K562 (cell line): Measurements from ENCODE around the gene CTAGE9. TPM values are rescaled to one million over a fixed set of nuclear protein-coding genes. Genes with fewer than 3 reads are reported as not detected.

Source experiments
- ATAC-seq: fragments of 200-7000 bp; cut with Tn5 transposase; 3 replicates; pipeline ENCODE4 v1.9.1; 2020; ENCODE audit warnings: moderate library complexity
- BruUV-seq: library from RNA; stranded (reverse); fragments of 400-500 nt; replicated peaks from 2 replicates; lab custom pipeline; 2021; lab: Mats Ljungman, UMichigan
- CTCF ChIA-PET: fragments of 300-600 bp; formaldehyde crosslinking; extraction: SDS; loops from one replicate; lab custom pipeline; 2021; ENCODE audit warnings: low intra/inter-chr PET ratio; lab: Yijun Ruan, JAX
- POLR2A ChIA-PET: fragments of 300-600, 350-650 bp; sonication (Branson Sonifier 250); formaldehyde crosslinking; extraction: SDS; loops from one replicate; lab custom pipeline; 2021; ENCODE audit warnings: antibody characterized with exemption, inconsistent platforms; lab: Yijun Ruan, JAX
- DNase-seq, 4 experiments: peaks; one replicate each; pipeline versions ENCODE4 v3.0.0 to v3.0.0-alpha.2; 2011 to 2018; ENCODE audit warnings: low spot score in 3 of 4, mixed read lengths in 3 of 4; ENCODE audit errors: extremely low read depth in 1 of 4
- FAIRE-seq: peaks from 2 replicates; lab custom pipeline; 2011; peaks lifted over from hg19 to GRCh38; lab: Jason Lieb, UNC
- H2AFZ ChIP-seq: 2 replicates; pipeline ENCODE4 v1.6.0; 2011; ENCODE audit warnings: low read depth, low read length, control low read depth, inconsistent platforms
- H3K27ac ChIP-seq: fragments of 200-600 bp; 3 replicates; pipeline ENCODE4 v1.8.0; 2011; ENCODE audit warnings: low read depth, mild to moderate bottlenecking, control low read depth, inconsistent platforms, low read length, moderate library complexity, mixed read lengths; ENCODE audit errors: extremely low read depth
- H3K27me3 ChIP-seq, 2 experiments: fragments of 300-600 bp in 1 of 2; 2 replicates in 1 of 2; 3 replicates in 1 of 2; pipeline versions ENCODE4 v1.6.0 to v1.8.0; 2011; ENCODE audit warnings: inconsistent platforms in 2 of 2, low read length in 2 of 2, mild to moderate bottlenecking in 1 of 2, mixed read lengths in 1 of 2, moderate library complexity in 1 of 2; ENCODE audit not compliant: control insufficient read depth in 2 of 2, insufficient read depth in 2 of 2
- H3K36me3 ChIP-seq: fragments of 300-600 bp; 3 replicates; pipeline ENCODE4 v1.8.0; 2011; ENCODE audit warnings: mild to moderate bottlenecking, low read length, inconsistent platforms; ENCODE audit not compliant: control insufficient read depth, insufficient read depth
- H3K4me1 ChIP-seq, 2 experiments: fragments of 200-600 bp in 1 of 2; replicated peaks in 1 of 2; 2 replicates in 1 of 2; 3 replicates in 1 of 2; pipeline versions ENCODE4 v1.5.1 to v1.8.0; 2011; ENCODE audit warnings: inconsistent platforms in 2 of 2, low read length in 2 of 2, mild to moderate bottlenecking in 1 of 2, mixed read lengths in 1 of 2, moderate library complexity in 1 of 2; ENCODE audit not compliant: control insufficient read depth in 2 of 2, insufficient read depth in 2 of 2
- H3K4me2 ChIP-seq: 2 replicates; pipeline ENCODE4 v1.6.1; 2011; ENCODE audit warnings: low read length, control low read depth, inconsistent platforms, mixed read lengths; ENCODE audit not compliant: insufficient read depth
- H3K4me3 ChIP-seq: fragments of 200-600 bp; sonication (generic), shearing (Covaris generic); 2 replicates; pipeline ENCODE4 v1.5.1; 2016; ENCODE audit warnings: control low read depth, inconsistent platforms
- H3K79me2 ChIP-seq: fragments of 200-600 bp; 3 replicates; pipeline ENCODE4 v1.8.0; 2011; ENCODE audit warnings: low read length, inconsistent platforms; ENCODE audit not compliant: control insufficient read depth, insufficient read depth
- H3K9ac ChIP-seq, 2 experiments: 2 replicates each; pipeline versions ENCODE4 v1.6.0 to v1.6.1; 2011; ENCODE audit warnings: low read depth in 2 of 2, low read length in 2 of 2, control low read depth in 1 of 2, inconsistent platforms in 1 of 2, mild to moderate bottlenecking in 1 of 2, mixed read lengths in 1 of 2; ENCODE audit not compliant: insufficient read depth in 1 of 2
- H3K9me1 ChIP-seq: one replicate; pipeline ENCODE4 v1.6.0; 2011; ENCODE audit warnings: inconsistent platforms, mild to moderate bottlenecking, low read length, moderate library complexity; ENCODE audit not compliant: control insufficient read depth, insufficient read depth
- H3K9me3 ChIP-seq: replicated peaks from 2 replicates; pipeline ENCODE4 v1.5.1; 2011; ENCODE audit warnings: low read depth, low read length, inconsistent platforms; ENCODE audit not compliant: control insufficient read depth, insufficient read depth
- H4K20me1 ChIP-seq: replicated peaks from 2 replicates; pipeline ENCODE4 v1.6.1; 2011; ENCODE audit warnings: low read length, inconsistent platforms, mixed read lengths; ENCODE audit not compliant: control insufficient read depth, insufficient read depth
- BHLHE40 ChIP-seq: IDR thresholded peaks from 2 replicates; pipeline ENCODE4 v1.6.1; 2011; ENCODE audit warnings: low read length, improper control_type of control experiment
- CBFA2T2 ChIP-seq: fragments of 450-650 bp; conservative IDR thresholded peaks from 2 replicates; pipeline ENCODE4 v1.6.1; 2017; ENCODE audit warnings: mild to moderate bottlenecking
- HNRNPL ChIP-seq: fragments of 200-400 bp; formaldehyde crosslinking; IDR thresholded peaks from 2 replicates; pipeline ENCODE4 v1.6.1; 2017; ENCODE audit warnings: low read depth, mild to moderate bottlenecking, low read length
- KAT7 ChIP-seq: sonication (generic); formaldehyde crosslinking; IDR thresholded peaks from 2 replicates; pipeline ENCODE4 v1.8.0; 2022; ENCODE audit warnings: missing genetic modification reagents, mild to moderate bottlenecking, borderline replicate concordance
- PHF21A ChIP-seq: fragments of 450-650 bp; IDR thresholded peaks from 2 replicates; pipeline ENCODE4 v1.6.1; 2017; ENCODE audit warnings: low read depth, borderline replicate concordance
- POLR2B ChIP-seq: fragments of 450-650 bp; IDR thresholded peaks from 2 replicates; pipeline ENCODE4 v1.6.1; 2018; ENCODE audit warnings: low read depth; ENCODE audit not compliant: partially characterized antibody
- ZC3H8 ChIP-seq: fragments of 450-650 bp; IDR thresholded peaks from 2 replicates; pipeline ENCODE4 v1.6.1; 2017
- ZNF175 ChIP-seq: fragments of 200-800 bp; sonication (Bioruptor generic); IDR thresholded peaks from 2 replicates; pipeline ENCODE4 v1.6.1; 2016; ENCODE audit warnings: low read depth, mild to moderate bottlenecking, missing genetic modification characterization, missing compliant biosample characterization
- ZNF197 ChIP-seq: fragments of 200-800 bp; sonication (Bioruptor generic); IDR thresholded peaks from 2 replicates; pipeline ENCODE4 v1.6.1; 2016; ENCODE audit warnings: low read depth, missing genetic modification characterization, missing compliant biosample characterization
- WGBS: fragments of 100-300 bp; shearing (Covaris generic); methylation state at CpG from one replicate; pipeline ENCODE4 v1.1.6; 2016; ENCODE audit warnings: low coverage, mixed read lengths; ENCODE audit not compliant: insufficient coverage; ENCODE audit errors: missing lambda C conversion rate; 5-methylcytosine and 5-hydroxymethylcytosine counted together
- in situ Hi-C: fragments of 300-500 bp; cut with MboI; formaldehyde crosslinking; loops from 4 replicates; pipeline ENCODE4 v1.15.0; 2018; ENCODE audit warnings: inconsistent platforms, mixed read lengths
- intact Hi-C: fragments of 100-400 bp; cut with micrococcal nuclease; formaldehyde crosslinking; loops from 2 replicates; pipeline ENCODE4 v1.14.2; 2022
- polyA plus RNA-seq, 8 experiments: library from polyadenylated mRNA; depleted of rRNA in 4 of 8; stranded (reverse) in 5 of 8; unstranded in 3 of 8; fragments of >200 nt; fragmentation: Nextera tagmentation in 2 of 8; fragmentation: Illumina TruSeq in 1 of 8; extraction: Ambion mirVana in 2 of 8; extraction: Trizol in 1 of 8; gene quantifications; 2 replicates each; pipeline versions ENCODE4 v1.2.1 to v1.2.3, GENCODE V29; 2011 to 2014; ENCODE audit warnings: inconsistent platforms in 1 of 8, missing spikeins in 1 of 8
- total RNA-seq, 7 experiments: library from RNA; depleted of rRNA in 6 of 7; stranded (reverse); fragments of >200 nt in 6 of 7; fragmentation: Illumina TruSeq in 2 of 7; extraction: Trizol in 2 of 7; gene quantifications; 2 replicates each; pipeline versions ENCODE4 v1.2.1 to v1.2.3, GENCODE V29; 2011 to 2021; ENCODE audit warnings: low replicate concordance in 1 of 7
- TF ChIP-seq, protein P1 (sequence below): fragments of 250-450 bp; sonication (Bioruptor Pico); IDR thresholded peaks from 2 replicates; pipeline ENCODE4 v1.8.0; 2022; ENCODE audit warnings: inconsistent platforms, mild to moderate bottlenecking, moderate library complexity, borderline replicate concordance
- TF ChIP-seq, protein P2 (sequence below), 2 experiments: fragments of 250-450 bp in 1 of 2; fragments of 450-650 bp in 1 of 2; sonication (Bioruptor Pico) in 1 of 2; IDR thresholded peaks; 2 replicates each; pipeline versions ENCODE4 v1.6.1 to v1.8.0; 2016 to 2021; ENCODE audit warnings: mild to moderate bottlenecking in 2 of 2, moderate library complexity in 2 of 2, missing compliant biosample characterization in 1 of 2, missing genetic modification characterization in 1 of 2

Gene CTAGE9
- total and polyA plus RNA-seq, 9 of the 15 experiments (the other 6 are each of a cell fraction or from before 2014, with no cell fraction given) = not detected

DNA sequence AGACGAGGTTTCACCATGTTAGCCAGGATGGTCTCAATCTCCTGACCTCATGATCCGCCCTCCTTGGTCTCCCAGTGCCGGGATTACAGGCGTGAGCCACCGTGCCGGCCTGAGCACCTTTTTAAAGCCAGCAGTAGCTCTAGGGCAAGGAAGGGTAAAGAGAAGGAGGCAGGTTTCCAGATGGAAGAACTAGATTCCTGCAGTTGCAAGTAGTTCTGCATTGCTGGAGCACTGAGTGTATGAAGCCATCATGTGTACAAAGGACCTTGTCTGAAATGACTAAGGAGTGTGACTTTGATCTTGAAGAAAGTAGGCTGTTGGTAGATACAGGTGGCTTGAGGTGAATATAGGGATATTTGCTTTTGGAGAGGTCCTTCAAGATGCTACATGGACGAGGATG lies 13.9 kb downstream of the CTAGE9 start:
- Histone ChIP-seq H4K20me1 (no peaks in the 10 kb centered on the region), H3K4me1 (no peaks in the 10 kb centered on the region), H3K27me3 (no peaks in the 10 kb centered on the region), H3K79me2 (no peaks in the 10 kb centered on the region), H3K9me3 (no peaks in the 10 kb centered on the region), H3K4me3 (no peak overlapping the region), H3K9me1 (no peaks in the 10 kb centered on the region), H3K36me3 (peaks cover 21% of the 10 kb centered on the region; the same call in 2 of the 3 replicates), H3K4me2 (no peak overlapping the region), H3K9ac (no peak overlapping the region), H3K27ac (no peak overlapping the region), H2AFZ (no peak overlapping the region)
- WGBS = 87% methylated on average over 7 of the region's 7 CpGs
- no peak for FAIRE-seq
- ChIA-PET CTCF (no interaction called here), POLR2A (no interaction called here)
- no TSS peak for BruUV-seq
- TF ChIP-seq POLR2B (no peak), ZNF197 (CRISPR knock-in tag) (no peak), CBFA2T2 (no peak), ZNF175 (no peak), BHLHE40 (no peak), HNRNPL (no peak), ZC3H8 (no peak), PHF21A (no peak), KAT7 (CRISPR knock-in tag) (no peak)
- TF ChIP-seq, protein P1, sequence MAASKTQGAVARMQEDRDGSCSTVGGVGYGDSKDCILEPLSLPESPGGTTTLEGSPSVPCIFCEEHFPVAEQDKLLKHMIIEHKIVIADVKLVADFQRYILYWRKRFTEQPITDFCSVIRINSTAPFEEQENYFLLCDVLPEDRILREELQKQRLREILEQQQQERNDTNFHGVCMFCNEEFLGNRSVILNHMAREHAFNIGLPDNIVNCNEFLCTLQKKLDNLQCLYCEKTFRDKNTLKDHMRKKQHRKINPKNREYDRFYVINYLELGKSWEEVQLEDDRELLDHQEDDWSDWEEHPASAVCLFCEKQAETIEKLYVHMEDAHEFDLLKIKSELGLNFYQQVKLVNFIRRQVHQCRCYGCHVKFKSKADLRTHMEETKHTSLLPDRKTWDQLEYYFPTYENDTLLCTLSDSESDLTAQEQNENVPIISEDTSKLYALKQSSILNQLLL (CRISPR knock-in tag) = no peak
- TF ChIP-seq, protein P2, sequence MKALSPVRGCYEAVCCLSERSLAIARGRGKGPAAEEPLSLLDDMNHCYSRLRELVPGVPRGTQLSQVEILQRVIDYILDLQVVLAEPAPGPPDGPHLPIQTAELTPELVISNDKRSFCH (CRISPR knock-in tag; IDR thresholded peaks at IDR 0.05) = no peak
- TF ChIP-seq, protein P2 (tag; IDR thresholded peaks at IDR 0.05) = no peak
- in situ Hi-C loops (loop anchor here (10.0 kb wide), 1 partner anchor 218 kb away; no protein-coding TSS in a partner anchor), intact Hi-C loops (no loop called here)
- no peak for DNase-seq
- ATAC-seq = no peak
